Measurements from ENCODE around the gene FGF5. TPM values are rescaled to one million over a fixed set of nuclear protein-coding genes. Genes with fewer than 3 reads are reported as not detected.

FGF5 gene
- total RNA-seq, 1 donor from 2014 or later = 2.1 TPM

GRCh38 chr4:80239480-80240150 lies 26.8 kb upstream of the FGF5 start:
- H2AFZ ChIP-seq (ENCODE audit: low read depth, low read length) = no peak overlapping the region
- DNase-seq (ENCODE audit: low read depth) = peak; percentile 47

GRCh38 chr4:80240976-80241375 lies 25.5 kb upstream of the FGF5 start:
- peak overlapping the region; percentile 37 for H3K27ac ChIP-seq (ENCODE audit: low read depth, low read length)
- peaks cover 6% of the 10 kb centered on the region for H3K27me3 Mint-ChIP-seq (ENCODE audit: low read depth, unreplicated experiment)
- peak; percentile 87 for FAIRE-seq
- peak; percentile 63 for DNase-seq (ENCODE audit: low read depth)
- H3K9me3 Mint-ChIP-seq (ENCODE audit: unreplicated experiment) = no peaks in the 10 kb centered on the region
- no peak overlapping the region for H2AFZ ChIP-seq (ENCODE audit: low read depth, low read length)
- H3K4me3 ChIP-seq (ENCODE audit: insufficient read depth, low read depth, low read length) = no peak overlapping the region
- H3K9me3 ChIP-seq (ENCODE audit: insufficient read depth, low read depth, low read length) = no peaks in the 10 kb centered on the region
- no peaks in the 10 kb centered on the region for H4K20me1 ChIP-seq (ENCODE audit: insufficient read depth, low read length)
- peaks cover 6% of the 10 kb centered on the region for H3K4me1 Mint-ChIP-seq (ENCODE audit: low read depth, unreplicated experiment)
- H3K79me2 ChIP-seq (ENCODE audit: insufficient read depth, low read length) = no peaks in the 10 kb centered on the region
- H3K36me3 Mint-ChIP-seq (ENCODE audit: low read depth, unreplicated experiment) = no peaks in the 10 kb centered on the region
- H3K27ac Mint-ChIP-seq (ENCODE audit: unreplicated experiment) = no peak overlapping the region
- H3K27me3 ChIP-seq (ENCODE audit: insufficient read depth, low read length) = no peaks in the 10 kb centered on the region
- no peak overlapping the region for H3K4me3 Mint-ChIP-seq (ENCODE audit: unreplicated experiment)
- TF ChIP-seq EZH2 (IDR thresholded peaks at IDR 0.05; ENCODE audit: insufficient read depth, low read length) = no peak
- TF ChIP-seq CTCF (IDR thresholded peaks at IDR 0.05; ENCODE audit: insufficient read depth, low read depth, low read length) = no peak
- H3K36me3 ChIP-seq (ENCODE audit: insufficient read depth, low read length) = no peaks in the 10 kb centered on the region
- H3K9ac ChIP-seq (ENCODE audit: low read length) = no peak overlapping the region
- peaks cover 41% of the 10 kb centered on the region for H3K4me1 ChIP-seq (ENCODE audit: insufficient read depth, low read length)
- peak overlapping the region; percentile 43 for H3K4me2 ChIP-seq (ENCODE audit: low read length)

More at GRCh38 chr4:80239480-80240150, 26.8 kb upstream of the FGF5 start:
- Mint-ChIP-seq H3K27ac (ENCODE audit: unreplicated experiment) (no peak overlapping the region), H3K36me3 (ENCODE audit: low read depth, unreplicated experiment) (no peaks in the 10 kb centered on the region), H3K27me3 (ENCODE audit: low read depth, unreplicated experiment) (peaks cover 6% of the 10 kb centered on the region), H3K4me3 (ENCODE audit: unreplicated experiment) (no peak overlapping the region), H3K9me3 (ENCODE audit: unreplicated experiment) (no peaks in the 10 kb centered on the region), H3K4me1 (ENCODE audit: low read depth, unreplicated experiment) (peaks cover 7% of the 10 kb centered on the region)
- H3K9ac ChIP-seq (ENCODE audit: low read length) = peak overlapping the region; percentile 23
- H3K4me3 ChIP-seq (ENCODE audit: insufficient read depth, low read depth, low read length) = no peak overlapping the region
- no peak for TF ChIP-seq CTCF (IDR thresholded peaks at IDR 0.05; ENCODE audit: insufficient read depth, low read depth, low read length)
- TF ChIP-seq EZH2 (IDR thresholded peaks at IDR 0.05; ENCODE audit: insufficient read depth, low read length) = no peak
- peak overlapping the region; percentile 95 for H3K27ac ChIP-seq (ENCODE audit: low read depth, low read length)
- peak overlapping the region; percentile 31 for H3K4me2 ChIP-seq (ENCODE audit: low read length)
- no peaks in the 10 kb centered on the region for H3K79me2 ChIP-seq (ENCODE audit: insufficient read depth, low read length)
- no peaks in the 10 kb centered on the region for H3K27me3 ChIP-seq (ENCODE audit: insufficient read depth, low read length)
- H3K9me3 ChIP-seq (ENCODE audit: insufficient read depth, low read depth, low read length) = no peaks in the 10 kb centered on the region
- no peaks in the 10 kb centered on the region for H3K36me3 ChIP-seq (ENCODE audit: insufficient read depth, low read length)
- H3K4me1 ChIP-seq (ENCODE audit: insufficient read depth, low read length) = peaks cover 52% of the 10 kb centered on the region
- FAIRE-seq = peak; percentile 99
- H4K20me1 ChIP-seq (ENCODE audit: insufficient read depth, low read length) = no peaks in the 10 kb centered on the region

Measured in astrocyte (in vitro differentiated cells and primary cell).